GM19463 (cell line): Measurements from ENCODE around the gene OPA3.
"Not testable (repeated sequence)": the region's sequence is repeated elsewhere in the genome, so short reads cannot be mapped to it uniquely, and the experiment has no call there.

ENCODE experiments used
- ATAC-seq: cut with Tn5 transposase; IDR thresholded peaks from one replicate; pipeline ENCODE4 v1.9.1; 2021; ENCODE audit warnings: mild to moderate bottlenecking, moderate library complexity; ENCODE audit not compliant: unreplicated experiment

The OPA3 gene

GRCh38 chr19:45584332-45585157 is at the start of gene OPA3:
Gene OPA3, minus strand, starts transcription at chr19:45584802. Its CDS starts 38 bp downstream, at chr19:45584764.
- ATAC-seq: peak; percentile 81

GRCh38 chr19:45632468-45633196 is 48.0 kb upstream of the OPA3 start:
- ATAC-seq: no peak

GRCh38 chr19:45630463-45630862 is 45.9 kb upstream of the OPA3 start:
- ATAC-seq: no peak

DNA sequence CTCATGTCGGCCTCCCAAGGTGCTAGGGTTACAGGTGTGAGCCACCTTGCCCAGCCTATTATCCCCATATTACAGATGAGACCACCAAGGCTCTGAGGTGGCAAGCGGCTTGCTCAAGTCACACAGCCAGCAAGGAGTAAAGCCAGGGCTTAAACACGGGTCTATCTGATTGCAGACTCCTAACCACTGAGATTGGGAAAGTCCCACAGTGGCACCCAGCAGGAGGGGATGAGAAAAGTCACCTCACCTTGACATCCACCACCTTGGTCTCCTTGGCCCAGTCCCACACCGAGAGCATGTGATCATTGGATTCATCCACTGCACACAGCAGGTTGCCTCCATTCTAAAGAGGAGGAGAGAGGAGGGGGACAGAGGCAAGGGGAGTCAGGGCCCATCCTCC is 45.1 kb upstream of the OPA3 start:
- no peak for ATAC-seq

- ATAC-seq: not testable (repeated sequence)
Observed at GRCh38 chr19:45628219-45628618, 43.6 kb upstream of the OPA3 start.

GRCh38 chr19:45623984-45624383 is 39.4 kb upstream of the OPA3 start:
- ATAC-seq: no peak

GRCh38 chr19:45621976-45622503 is 37.4 kb upstream of the OPA3 start:
- ATAC-seq: no peak

- no peak for ATAC-seq
Observed at GRCh38 chr19:45621389-45621788, 36.8 kb upstream of the OPA3 start.

DNA sequence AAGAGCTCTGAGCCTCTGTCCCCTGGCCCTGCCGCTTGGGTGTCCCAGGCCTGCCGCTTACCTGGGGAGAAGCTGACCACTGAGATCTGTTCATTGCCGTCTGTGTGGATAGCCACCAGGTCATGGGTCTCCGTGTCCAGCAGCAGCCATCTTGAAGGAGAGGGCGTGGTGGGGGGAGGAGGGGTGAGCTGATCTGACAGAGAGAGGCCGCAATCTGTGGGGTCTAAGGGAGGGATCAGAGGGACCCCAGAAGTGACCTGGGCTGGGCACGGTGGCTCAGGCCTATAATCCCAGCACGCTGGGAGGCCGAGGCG is 32.1 kb upstream of the OPA3 start:
- ATAC-seq: no peak

- ATAC-seq: no peak
Observed at GRCh38 chr19:45615795-45616703, 31.4 kb upstream of the OPA3 start.

DNA sequence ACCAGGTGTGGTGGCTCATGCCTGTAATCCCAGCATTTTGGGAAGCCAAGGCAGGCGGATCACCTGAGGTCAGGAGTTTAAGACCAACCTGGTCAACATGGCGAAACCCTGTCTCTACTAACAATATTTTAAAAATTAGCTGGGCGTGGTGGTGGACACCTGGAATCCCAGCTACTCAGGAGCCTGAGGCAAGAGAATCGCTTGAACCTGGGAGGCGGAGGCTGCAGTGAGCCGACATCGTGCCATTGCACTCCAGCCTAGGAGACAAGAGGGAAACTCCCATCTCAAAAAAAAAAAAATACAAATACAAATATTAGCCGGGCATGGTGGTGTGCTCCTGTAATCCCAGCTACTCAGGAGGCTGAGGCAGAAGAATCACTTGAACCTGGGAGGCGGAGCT is 30.5 kb upstream of the OPA3 start:
- not testable (repeated sequence) for ATAC-seq

DNA sequence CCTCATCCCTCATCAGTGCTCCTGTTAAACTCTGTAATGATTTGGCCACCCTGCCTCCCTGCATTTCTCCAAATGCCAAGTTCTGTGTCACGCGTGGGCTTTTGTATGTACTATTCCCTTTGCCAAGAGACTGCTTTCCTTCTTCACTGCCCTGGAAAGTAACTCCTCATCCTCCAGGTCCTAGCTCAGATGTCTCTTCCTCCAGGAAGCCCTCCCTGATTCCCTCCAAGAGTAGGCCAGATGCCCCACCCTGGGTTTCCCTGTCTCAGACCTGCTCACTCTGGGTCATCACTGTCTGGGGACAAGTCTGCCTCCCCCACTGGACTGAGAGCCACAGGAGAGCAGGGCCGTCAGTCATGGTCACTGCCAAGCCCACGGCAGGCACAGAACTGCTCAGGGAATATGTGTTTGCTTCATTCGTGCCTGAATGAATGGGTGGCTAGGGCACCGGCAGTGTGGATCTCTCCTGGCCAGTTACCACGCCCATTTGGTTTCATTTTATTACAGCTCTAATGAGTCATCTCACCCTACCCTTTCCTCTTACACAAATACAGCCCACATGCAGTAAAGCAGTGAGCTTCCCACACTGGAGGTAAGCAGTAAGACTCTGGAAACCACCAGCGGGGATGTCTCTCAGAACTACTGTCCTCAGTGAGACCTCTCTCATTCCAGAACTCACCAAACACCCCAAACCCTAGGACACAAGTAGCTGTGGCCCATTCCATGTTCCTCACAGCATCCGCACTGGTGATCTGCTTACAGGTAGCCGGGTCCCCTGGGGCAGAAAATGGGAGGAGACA is 29.5 kb upstream of the OPA3 start:
- no peak for ATAC-seq

- ATAC-seq: no peak
Observed at GRCh38 chr19:45608948-45609347, 24.3 kb upstream of the OPA3 start.

DNA sequence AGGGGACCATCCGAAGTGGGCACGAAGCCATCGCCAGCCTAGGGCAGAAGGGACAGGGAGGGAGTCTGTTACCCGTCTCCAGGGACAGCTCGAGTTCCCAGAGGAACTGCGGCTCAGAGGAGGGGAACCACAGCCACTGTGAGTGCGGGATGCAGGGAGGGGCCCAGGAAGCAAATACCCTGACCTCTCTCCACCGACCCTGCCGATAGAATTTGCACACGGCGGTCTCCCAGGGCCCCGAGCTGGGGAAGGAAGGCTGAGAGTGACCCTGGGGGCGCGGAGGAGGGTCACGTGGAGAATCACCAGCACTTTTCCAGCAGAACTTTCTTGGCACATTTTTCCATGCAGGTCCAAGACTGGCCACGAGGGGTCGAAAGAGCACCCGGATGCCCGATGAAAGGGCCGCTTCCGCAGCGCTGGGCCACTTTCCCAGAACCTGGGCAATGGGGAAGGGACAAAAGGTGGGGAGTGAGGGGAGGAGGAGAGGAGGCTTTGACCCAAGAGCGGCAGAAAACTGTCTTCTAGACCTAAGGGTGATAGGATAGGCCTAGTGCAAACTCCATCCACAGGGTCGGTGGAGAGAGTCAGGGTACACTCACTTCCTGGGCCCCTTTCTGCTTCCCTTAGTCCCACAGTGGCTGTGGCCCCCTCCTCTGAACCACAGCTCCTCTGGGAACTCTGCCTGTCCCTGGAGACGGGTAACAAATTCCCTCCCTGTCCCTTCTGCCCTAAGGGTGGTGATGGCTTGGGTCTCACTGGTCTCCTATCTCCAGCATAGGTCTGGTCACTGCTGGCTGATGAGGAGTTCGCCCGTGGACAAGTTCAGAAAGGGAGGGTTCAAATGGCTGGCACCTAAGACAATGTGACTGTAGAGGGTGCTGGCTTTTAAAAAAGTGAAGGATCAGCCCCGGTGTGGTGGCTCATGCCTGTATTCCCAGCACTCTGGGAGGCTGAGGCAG is 22.7 kb upstream of the OPA3 start:
- no peak for ATAC-seq

DNA sequence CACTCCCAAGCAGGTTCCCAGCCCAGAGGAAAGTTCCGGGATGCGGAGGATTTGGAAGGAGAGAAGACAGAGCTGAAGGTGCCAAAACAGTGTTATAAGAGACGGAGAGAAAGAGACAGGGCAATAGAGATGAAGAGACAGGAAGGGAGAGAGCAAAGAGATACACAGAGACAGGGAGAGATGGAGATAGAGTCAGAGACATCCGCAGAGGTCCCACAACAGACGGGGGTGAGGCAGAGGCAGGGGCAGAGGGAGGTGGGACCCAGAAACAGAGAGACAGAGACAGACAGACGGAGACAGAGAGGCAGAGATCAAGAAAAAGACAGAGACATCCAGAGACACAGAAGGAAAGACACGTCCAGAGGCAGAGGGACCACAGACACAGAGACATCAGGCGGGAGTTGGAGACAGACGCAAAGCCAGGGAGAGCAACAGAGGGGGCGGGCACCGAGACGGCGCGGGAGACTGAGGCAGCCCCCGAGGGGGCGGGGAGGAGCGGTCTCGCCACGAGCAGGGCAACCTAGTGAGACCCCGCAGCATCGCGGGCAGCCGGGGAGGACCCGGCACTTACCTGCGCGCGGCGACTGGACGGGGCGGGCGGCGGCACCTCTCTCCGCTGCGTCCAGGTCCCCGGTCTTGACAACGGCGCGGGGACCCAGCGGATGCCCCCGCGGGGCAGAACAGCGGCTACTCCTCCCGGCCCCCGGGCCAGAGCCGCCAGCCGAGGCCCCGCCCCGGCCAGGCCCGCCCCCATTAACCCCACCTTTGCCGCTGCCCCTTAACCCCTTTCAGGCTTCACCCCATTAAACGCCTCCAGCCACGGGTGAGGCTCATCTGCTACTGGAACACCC is 17.1 kb upstream of the OPA3 start, which contains the start of gene GPR4:
GPR4 (minus strand) TSS at position 689 of the 851 bp plus-strand sequence. CDS start 10,346 bp downstream, outside the sequence.
- no peak for ATAC-seq

DNA sequence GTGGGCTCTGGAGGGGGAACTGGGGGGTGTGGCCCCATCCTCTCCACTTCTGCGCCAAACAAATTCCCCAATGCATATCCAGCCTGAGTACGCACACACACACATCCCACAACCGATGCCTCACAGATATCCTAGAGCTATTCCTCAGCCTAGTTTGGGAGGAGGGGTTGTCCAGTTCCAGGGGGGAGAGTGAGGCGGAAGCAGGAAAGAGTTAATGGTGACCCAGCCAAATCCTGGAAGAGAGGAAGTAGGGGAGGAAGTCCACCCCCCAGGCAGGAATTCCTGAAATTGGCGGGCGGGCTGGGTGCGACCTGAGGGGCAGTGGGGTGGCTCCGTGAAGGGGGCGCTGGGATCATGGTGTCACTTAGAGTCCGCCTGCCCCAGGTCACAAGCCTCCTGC is 16.5 kb upstream of the OPA3 start:
- no peak for ATAC-seq

DNA sequence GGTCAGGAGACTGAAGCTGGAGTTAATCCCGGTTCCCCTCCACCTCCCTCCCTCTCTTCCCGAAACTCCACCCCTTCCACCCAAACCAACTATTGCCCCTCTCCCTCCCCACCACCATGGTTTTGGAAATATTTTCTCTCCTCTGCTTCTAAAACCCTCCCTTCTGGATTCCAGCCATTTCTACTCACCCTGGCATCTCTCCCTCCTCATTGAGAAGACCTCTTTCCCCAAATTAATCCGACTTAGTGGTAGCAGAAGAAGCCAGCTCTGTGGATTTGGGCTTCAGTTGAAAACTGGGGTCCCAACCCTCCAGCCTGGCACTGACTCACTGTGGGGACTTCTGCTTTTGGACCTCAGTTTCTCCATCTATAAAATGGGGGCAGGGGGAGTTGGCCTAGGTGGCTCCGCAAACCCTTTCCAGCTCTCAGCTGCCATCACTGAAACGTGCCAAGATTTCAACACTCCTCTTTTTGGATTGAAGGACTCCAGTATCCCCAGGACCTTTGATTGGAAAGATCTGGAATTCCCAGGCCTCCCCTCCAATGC is 15.8 kb upstream of the OPA3 start:
- no peak for ATAC-seq

DNA sequence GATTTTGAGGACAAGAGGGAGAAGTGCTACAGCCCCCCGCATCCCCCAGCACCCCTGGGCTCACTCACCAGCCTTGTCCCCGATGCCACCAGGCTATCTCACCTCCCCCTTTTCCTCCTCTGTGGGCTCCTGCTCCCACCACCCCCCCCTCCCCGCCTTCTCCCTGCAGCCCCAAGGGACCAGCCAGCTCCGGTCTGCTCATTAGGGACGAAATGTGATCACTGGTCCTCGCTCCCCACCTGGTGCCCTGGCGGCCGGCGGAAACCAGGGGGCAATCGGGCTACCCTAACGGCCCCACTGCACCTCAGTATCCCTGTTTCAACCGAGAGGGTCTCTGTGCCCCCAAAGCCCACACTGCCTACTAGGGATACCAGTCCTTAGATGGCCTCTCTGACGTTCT is 14.7 kb upstream of the OPA3 start:
- no peak for ATAC-seq
